IPS-NIHi11 (cell line): ENCODE measurements around the gene RTN4R.

Experiments
- DNase-seq: peaks from one replicate; pipeline ENCODE4 v3.0.0; 2012; ENCODE audit warnings: mixed read lengths, low spot score

RTN4R gene

DNA sequence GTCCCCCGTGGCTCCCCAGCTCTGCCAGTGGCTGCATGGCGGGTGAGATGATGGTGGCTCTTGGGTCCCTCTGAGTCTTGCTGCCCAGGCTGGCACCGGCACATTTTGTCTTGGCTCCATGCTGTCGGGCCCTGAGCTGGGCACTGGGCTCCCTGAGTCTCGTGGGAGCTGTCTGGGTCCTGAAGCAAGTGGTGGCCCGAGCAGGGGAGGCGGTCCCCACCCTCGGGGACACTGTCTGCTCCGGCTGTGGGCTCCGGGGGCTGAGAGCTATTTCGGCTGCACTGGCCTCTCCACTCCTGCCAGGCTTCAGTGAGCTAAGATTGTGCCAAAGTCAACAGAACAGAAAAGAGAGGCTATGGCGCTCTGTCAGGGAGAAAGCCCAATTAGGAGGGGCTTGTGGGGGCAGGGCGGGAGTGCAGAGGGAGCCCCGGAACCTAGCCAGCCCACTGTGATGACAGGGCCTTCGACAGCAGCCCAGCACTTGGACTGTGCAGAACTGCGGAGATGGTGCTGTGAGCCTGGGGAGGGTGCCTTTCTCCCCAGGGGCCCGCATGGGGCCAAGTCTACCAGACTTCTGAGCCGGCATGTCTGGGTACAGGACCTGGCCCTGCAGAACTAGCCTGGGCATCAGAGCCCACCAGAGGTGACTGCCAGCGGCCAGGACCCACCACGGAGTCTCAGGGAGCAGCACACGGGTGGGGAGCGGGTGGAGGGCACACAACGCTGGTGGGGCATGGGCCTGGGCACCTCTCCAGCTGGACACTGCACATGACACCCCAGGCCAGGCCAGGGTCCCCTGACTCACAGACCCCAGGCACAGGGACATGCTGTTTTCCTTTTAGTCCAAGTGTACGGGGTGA is 38.0 kb downstream of the RTN4R start:
- DNase-seq = no peak

DNA sequence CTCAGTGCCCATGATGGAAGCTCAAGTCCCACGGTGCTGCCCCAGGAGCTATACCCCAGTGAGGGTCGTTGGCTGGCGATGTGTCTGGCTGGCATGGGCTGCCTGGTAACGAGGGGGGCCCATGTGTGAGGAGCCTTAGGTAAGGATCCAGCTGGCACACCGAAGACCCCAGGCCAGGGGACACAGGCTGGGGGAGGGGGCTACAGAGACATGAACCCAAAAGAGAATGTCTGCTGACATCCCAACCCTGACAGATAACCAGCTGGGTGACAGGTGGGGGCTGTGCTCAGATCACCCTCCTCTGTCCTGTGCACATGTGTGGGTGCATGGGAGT is 39.2 kb downstream of the RTN4R start:
- DNase-seq = no peak

DNA sequence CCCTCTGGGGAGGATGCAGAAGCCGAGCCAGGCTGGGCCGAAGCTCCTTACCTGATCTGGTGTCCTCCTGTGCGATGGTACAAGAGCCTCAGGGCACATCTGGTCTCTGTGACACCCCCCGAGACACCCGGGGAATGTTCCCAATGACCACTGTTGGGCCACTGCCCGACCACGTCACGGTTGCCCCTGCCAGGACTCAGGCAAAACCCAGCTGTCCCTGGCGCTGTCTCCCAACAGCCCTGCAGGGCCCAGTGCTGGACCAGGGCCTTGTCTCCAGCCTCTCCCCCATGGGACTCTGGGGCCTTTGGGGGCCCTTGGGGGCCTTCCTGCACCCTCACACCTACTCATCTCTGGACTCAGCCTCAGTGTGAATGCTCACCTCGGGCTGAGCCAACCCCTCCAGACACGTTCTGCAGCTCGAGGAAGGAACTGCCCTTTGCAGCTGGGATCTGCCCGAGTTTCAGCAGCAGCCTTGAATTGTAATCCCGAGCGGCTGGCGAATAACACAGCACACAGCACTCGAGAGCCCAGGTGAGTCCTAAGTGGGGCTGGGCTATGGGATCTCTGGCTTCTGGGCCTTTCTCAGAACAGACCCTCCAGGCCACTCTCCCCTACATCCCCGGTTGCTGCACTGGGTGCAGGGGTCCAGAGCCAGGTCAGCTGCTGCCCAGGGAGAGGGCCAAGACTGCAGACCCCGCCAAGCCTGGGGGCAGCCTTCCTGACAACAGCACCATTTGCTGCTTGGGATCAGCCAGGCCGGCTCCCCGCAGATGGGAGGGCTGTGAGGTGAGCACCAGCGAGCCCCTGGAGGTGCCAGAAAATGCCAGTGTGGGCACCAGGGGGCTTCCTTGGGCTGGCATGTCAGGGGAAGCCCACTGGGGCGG is 39.8 kb downstream of the RTN4R start:
- DNase-seq = no peak

- no peak for DNase-seq
These were observed 40.8 kb downstream of the RTN4R start for GRCh38 chr22:20227363-20227762.

DNA sequence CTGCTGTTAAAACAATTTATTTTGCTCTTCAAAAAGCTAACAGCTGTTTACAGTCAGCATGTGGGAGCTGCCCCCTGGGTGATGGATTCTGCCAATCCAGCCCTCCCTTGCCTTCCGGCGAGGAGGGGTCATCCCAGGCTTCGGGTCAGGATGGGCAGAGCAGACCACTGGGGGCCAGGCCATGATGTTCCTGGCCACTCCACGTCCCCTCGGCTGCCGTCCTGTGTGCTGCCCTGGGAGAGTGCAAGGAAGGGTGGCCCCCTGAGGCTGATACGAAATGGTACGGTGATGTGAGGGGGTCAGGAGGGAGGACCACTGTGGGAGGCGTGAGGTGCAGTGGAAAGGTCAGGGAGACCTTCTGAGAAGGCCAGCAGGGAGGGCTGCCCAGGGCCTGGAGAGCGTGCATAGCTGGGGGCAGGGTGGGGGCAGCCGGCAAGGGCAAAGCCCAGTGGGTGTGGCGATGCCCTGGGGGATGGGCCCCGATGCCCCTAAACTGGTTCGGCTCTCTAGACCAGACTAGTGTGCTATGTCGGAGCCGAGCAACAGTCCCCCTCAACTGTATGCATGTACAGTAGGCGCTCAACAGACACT is 41.3 kb downstream of the RTN4R start:
- no peak for DNase-seq

- no peak for DNase-seq
These were observed 41.9 kb downstream of the RTN4R start for GRCh38 chr22:20226077-20226716.

- DNase-seq = no peak
These were observed 42.5 kb downstream of the RTN4R start for GRCh38 chr22:20225693-20225966.

- DNase-seq = no peak
These were observed 43.0 kb downstream of the RTN4R start for GRCh38 chr22:20224917-20225692.

DNA sequence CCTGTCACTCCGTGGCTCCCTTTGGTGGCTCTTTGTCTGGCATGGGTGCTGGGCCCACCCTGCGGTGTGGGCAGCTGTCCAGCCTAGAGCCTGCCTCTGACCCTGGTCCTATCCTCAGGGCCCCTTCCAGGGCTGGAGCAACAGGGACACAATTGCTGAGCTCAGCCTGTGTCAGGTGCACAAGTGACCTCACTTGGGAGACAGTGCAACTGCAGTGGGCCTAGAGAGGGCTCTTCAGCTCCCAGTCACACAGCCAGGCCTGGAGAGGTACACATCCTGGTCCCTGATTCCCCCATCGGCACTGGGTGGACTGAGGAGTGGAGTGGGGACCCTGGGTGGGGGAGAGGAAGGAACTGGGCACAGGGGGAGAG is 43.9 kb downstream of the RTN4R start:
- DNase-seq = no peak

- no peak for DNase-seq
These were observed 44.5 kb downstream of the RTN4R start for GRCh38 chr22:20223421-20224255.

DNA sequence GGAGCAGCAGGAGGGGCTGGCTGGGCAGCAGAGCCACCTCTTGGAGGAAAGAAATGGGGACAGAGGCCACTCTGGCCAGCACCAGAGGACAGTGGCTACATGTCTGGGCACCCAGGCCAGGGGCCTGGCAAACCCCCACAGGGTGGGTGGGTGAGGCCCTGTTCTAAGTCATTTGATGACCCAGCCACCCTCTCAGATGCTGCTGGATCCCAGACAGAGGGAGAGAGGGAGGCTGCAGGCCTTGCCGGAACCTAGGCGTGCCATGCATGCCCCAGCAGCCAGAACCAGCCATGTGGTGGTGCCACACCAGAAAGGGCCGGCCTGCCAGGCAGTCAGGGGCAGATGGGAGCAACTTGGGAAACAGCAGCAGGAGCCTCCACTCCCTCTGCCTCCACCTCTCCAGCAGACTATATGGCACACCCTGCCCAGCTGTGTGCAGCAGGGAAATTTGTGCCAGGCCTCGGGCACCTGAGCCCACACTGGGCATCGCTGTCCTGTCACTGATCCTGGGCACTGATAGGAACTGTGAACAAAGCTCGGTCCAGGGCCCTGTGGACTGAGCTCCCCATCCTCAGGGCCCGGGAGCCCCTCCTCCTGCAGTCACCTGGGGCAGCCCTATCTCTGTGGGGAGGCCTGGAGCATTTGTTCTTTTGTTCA is 45.2 kb downstream of the RTN4R start:
- no peak for DNase-seq

GRCh38 chr22:20221421-20222340 is 46.4 kb downstream of the RTN4R start:
- no peak for DNase-seq

DNA sequence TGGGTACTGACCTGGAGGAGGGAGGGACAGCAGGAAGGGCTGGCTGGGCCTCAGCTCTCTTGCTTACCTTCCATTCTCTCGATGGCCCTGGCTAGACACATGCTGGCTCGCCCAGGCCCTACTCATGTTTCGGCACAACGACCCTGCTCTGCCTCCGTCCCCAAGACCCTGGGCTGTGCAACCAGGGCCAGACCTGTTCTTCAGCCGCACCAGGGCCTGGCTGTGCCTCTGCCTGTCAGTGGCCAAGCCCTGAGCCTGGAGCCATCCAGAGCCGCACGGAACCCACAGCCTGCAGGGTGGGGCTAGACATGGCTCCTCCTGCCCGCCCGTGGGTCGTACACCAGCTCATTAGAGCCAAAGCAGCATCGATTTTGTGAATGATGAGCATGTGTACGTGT is 47.5 kb downstream of the RTN4R start:
- DNase-seq = no peak

DNA sequence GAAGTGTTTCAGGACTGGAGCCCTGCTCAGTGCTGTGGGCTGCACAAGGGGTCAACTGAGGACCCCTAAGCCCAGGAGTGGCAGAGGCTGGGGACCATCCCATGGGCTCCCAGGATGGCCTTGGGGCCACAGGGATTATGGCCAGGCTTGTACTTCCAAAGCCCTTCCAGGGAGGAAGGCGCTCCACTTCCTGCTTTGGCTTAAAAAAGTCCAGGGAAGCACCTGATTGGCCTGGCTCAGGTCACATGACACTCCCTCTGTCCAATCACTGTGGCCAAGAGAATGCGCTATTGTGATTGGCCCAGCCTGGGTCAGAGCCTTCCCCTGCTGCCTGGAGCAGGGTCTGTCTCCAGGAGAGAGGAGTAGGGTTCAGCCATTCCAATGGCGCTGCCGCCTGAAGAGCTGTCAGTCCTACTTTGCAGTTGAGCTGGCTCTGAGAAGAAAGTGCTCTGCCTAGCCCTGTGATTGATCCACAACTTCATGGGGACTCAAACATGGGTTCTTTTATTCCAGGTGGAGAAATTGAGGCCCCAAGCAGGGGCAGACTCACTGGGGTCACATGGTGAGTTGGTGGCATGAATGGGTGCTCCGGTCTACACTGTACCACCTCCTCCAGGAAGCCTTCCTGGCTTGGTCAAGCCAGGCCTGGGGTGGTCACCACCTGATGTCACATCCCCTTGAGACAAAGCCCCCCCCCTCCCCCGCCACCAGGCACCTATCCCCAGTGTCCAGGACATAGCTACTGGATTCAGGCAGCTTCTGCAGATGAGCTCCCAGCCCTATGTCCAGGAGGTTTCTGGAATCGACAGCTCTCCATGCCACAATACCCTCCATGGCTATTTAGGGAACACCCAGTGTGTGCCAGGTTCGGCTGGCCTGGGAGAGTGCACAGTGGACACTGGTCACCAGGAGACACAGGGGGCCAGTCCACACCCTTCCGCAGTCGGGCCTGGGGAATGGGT is 48.2 kb downstream of the RTN4R start:
- DNase-seq = no peak

DNA sequence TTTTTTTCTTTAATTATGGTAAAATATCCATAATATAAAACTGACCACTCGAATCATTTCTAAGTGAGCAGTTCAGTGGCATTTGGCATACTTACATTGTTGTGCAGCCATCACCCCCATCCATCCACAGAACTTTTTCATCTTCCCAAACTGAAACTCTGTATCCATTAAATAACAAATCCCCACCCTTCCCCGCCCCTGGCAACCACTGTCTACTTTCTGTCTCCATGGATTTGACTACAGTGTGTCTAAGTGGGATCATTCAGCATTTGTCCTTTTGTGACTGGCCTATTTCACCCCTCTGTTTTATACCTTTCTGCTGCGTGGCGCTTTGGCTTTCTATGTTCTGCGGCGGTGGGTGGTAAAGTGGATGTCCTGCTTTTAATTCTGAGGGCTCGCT is 49.1 kb downstream of the RTN4R start:
- DNase-seq = no peak

GRCh38 chr22:20218326-20218872 is 49.7 kb downstream of the RTN4R start:
- no peak for DNase-seq

- DNase-seq = no peak
These were observed 50.6 kb downstream of the RTN4R start for GRCh38 chr22:20217563-20217962.
